ENCODE results near the gene TMSB4X.
"Not testable (repeated sequence)": the region's sequence is repeated elsewhere in the genome, so short reads cannot be mapped to it uniquely, and the experiment has no call there.

Gene TMSB4X

DNA sequence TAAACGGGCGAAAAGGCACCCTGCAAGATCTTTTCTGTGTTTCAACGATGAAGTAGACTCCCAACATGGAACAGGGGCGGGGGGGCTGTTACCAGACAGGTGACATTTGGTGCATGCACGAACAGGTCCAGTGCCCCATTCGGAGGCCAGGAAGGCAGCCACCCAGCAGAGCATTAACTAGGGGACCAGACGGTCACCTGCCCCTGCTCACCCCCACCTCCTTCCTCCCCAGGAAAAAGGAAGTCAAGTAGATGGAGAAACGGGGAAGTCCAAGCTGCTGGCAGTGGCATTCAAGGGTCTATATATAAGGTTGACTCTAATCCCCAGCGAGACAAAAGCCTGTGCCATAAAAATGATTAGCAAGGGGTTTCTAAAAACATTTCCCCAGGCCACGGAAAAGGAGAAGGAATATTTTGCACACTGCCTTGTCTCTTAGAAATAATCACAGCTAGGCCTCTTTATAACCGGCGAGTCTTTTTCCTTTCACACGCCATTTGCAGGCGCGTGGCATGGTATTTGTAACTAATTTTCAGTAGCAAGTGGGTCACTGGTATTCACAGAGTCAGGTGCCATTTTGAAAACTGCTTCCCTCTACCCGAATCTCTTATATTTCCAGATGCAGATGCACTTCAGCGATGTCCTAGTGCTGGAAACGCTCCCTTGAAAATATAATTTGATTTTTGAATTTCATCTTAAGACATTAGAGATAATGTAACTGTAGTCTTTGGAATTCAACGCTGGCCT lies 1.2 kb upstream of the TMSB4X start:
- DNase-seq (ENCODE audit: low read depth), result no peak
- peak overlapping the region; percentile 72 for H3K4me3 ChIP-seq (ENCODE audit: low read depth, low read length)

DNA sequence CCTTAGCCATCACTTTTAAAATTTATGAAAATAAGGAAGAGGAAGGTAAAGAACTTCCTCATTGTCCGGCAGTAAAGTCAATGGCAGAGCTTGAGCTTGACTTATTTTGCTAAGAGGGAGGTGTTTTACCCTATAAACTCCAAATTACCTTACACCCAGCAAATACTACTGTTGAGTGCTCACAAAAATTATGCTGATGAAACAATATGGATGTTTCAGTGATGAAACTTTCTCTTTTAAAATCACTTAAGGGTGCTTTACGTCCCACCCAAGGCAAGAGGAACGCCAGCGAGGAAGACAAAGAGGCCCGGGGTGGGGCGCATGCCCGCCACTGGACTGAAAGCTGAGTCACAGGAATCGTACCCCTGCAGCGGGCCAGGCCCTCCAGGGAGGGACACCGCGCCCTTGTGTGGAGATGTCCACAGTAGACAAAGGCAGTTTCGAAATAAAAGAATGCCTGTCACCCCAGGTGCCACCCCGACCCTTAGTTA lies 560 bp upstream of the TMSB4X start:
- DNase-seq (ENCODE audit: low read depth), result peak; percentile 40
- H3K4me3 ChIP-seq (ENCODE audit: low read depth, low read length), result peak overlapping the region; percentile 72

DNA sequence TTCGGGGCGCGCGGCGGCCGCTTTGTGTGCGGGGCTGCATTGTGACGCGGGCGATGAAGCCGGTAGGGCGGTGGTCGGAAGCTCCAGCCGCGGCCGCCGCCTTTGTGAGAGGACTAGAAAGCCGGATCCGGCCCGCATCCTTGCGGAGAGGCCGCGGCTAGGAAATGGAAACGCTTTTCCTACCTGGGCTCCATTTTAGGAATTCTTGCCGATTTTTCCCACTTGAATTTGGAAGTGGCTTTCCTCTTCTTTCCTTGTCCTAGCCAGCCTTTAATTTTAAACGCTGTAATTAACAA lies 708 bp downstream of the TMSB4X start:
- DNase-seq (ENCODE audit: low read depth), result no peak
- peak overlapping the region; percentile 72 for H3K4me3 ChIP-seq (ENCODE audit: low read depth, low read length)

DNA sequence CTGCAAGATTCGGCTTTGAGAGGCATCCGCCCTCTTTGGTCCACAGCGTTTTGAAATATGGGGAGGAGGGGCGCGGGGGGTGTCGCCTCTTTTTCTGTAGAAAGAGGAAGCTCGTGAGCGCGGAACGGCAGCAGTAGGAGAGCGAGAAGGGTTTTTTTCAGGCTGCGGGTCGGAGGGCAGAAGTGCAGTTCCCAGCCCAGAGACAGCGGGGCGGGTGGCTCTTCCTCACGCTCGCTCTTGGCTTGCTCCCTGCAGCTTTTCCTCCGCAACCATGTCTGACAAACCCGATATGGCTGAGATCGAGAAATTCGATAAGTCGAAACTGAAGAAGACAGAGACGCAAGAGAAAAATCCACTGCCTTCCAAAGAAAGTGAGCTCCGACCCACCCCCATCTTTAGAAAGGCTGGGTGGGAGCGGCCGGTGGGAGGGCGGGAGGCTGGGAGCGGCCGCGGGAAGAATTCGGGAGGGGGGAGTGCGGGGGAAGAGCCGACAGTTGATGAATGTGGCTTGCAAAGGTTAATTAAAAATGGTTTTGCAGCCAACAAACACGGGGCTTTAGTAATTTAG lies 1.2 kb downstream of the TMSB4X start:
- no peak for DNase-seq (ENCODE audit: low read depth)

DNA sequence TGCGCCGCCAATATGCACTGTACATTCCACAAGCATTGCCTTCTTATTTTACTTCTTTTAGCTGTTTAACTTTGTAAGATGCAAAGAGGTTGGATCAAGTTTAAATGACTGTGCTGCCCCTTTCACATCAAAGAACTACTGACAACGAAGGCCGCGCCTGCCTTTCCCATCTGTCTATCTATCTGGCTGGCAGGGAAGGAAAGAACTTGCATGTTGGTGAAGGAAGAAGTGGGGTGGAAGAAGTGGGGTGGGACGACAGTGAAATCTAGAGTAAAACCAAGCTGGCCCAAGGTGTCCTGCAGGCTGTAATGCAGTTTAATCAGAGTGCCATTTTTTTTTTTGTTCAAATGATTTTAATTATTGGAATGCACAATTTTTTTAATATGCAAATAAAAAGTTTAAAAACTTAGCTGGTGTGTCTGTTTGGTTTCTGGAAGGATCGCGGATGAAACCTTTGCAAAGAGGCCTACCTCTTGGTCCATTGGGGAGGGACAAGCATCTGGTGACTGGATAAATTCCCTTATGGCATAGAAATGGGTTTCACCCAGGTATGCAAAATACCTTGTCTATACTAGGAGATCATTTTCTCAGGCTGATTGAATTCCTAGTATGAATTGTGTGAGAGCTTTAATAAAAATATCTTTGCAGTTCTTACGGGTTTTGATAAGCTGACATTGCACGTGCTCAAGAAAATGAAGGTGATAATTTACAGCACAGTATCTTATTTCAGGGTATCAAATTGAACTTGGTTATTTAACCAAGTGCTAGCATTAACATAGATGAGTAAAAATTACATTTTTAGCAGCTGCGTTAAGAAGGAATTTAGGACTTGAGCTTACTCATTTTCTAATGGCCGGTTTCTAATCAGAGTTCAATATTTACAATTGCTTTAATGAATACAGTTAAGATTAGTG lies 2.2 kb downstream of the TMSB4X start:
- peak overlapping the region; percentile 72 for H3K4me3 ChIP-seq (ENCODE audit: low read depth, low read length)
- DNase-seq (ENCODE audit: low read depth), result not testable (repeated sequence)

More for the DNA sequence above, 1.2 kb downstream of the TMSB4X start:
- peak overlapping the region; percentile 72 for H3K4me3 ChIP-seq (ENCODE audit: low read depth, low read length)

DNA sequence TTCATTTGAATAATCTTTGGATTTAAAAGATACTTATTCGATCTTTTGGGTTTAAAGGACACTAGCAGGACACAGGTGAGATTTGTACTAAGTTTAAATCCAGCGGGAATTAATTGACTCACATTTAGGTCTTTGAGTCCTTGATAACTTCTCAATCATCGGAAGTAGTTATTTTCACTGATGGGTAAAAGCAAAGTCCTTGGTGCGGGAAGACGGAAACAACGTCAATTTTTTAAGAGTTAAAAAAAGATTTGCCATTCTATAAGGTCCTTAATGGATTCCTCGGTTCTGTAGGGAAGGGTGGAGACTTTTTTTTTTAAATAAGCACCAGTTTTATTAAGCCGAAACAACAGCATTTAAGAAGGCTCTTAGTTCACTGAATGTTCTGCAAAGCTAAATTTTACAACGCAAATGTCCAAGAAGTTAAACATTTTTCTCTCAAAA lies 2.9 kb downstream of the TMSB4X start:
- peak overlapping the region; percentile 72 for H3K4me3 ChIP-seq (ENCODE audit: low read depth, low read length)

DNA sequence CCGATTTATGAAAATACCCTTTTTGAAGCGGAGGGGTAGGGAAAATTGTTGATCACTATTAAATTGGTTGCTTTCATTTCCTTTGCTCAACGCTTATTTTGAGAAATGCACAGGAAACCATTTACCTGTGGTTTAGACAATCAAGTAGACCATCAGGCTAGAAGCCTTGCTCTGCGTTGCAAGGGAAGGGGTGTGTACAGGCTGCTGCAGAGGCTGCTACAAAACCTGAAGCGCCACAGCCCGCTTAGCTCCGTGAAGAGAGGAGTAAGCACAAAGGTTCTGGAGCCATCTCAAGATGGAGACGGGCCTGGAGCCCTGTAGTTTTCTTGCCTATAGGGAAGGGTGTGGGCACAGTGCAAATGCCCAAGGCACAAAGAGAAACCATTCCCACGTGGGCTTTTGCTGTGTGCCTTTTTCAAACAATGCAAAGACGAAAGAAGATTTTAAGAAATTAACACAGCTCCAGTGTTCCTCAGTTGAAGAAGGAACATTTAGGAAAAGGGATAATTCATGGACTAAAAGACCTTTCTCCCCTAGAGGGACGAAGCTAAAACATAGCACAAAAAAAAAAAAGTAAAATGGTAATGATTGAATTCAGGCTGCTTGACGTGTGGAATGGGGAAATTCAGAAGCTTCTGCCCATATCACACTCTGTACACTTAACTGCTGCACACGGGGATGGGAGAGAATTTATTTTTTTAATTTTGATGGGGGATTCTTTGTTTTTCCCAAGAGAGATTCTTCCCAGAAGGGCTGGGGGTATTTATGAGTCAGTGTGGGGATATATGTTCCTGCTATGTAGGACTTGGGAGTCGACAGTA lies 3.5 kb downstream of the TMSB4X start:
- peak overlapping the region; percentile 72 for H3K4me3 ChIP-seq (ENCODE audit: low read depth, low read length)
- peak; percentile 73 for DNase-seq (ENCODE audit: low read depth)

More for the DNA sequence above, 2.9 kb downstream of the TMSB4X start:
- peak; percentile 25 for DNase-seq (ENCODE audit: low read depth)

DNA sequence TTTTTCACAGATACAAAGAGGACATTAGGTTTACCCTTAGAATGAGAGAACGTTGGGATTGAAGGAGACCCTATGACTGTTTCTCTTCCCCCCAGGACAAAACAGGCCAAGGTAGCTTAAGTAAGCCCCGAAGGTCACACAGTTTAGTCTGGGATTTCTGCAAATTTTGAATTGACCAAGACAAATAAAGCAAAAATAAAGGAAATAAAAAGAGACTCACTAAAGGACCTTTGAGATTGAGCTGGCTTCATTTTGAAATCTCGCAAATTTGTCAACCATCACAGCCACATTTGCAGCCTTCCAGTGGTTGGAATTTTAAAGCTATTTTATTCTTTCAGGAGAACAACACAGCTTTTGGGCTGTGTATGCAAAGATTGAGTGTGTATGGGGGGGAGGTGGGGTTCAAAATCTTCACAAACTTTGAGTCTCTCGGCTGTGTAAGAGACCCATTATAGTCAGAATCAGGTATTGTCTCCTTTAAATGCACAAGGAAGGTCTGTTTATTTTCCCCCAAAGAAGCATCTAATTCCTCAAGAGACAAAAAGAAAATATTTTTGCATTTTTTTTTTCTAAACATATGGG lies 4.2 kb downstream of the TMSB4X start:
- no peak for DNase-seq (ENCODE audit: low read depth)
- H3K4me3 ChIP-seq (ENCODE audit: low read depth, low read length), result no peak overlapping the region

DNA sequence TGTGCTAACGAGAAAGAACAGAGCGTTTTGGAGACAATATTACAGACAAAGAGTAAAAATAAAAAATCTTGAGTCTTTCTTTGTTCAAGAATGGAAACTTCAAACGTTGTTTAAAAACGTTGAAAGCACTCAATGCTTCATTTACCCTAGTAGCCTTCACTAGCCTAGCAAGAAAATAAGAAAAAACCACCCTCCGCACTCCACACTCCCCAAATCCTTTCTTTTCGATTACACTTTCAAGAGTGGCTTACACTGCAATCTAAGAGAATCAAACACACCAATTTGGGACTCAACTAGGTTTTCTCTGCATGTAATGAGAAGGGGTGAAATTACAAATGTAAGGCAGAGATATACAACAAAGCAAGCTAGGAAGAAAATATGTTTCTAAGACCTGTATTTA lies 4.7 kb downstream of the TMSB4X start:
- no peak for DNase-seq (ENCODE audit: low read depth)
- no peak overlapping the region for H3K4me3 ChIP-seq (ENCODE audit: low read depth, low read length)

DNA sequence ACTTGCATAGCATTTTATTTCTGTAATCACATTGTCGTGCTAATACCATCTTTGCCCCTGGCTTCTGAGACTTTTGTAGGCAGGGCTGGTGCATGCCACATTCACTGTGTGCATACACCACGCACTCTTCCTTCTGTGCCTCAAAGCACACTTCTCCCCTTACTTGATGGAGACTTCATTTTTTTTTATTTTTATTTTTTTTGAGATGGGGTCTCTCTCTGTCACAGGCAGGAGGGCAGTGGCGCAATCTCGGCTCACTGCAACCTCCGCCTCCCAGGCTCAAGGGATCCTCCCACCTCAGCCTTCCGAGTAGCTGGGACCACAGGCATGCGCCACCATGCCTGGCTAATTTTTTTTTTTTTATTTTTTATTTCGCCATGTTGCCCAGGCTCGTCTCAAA lies 5.1 kb downstream of the TMSB4X start:
- DNase-seq (ENCODE audit: low read depth); H3K4me3 ChIP-seq (ENCODE audit: low read depth, low read length): not testable (repeated sequence)

DNA sequence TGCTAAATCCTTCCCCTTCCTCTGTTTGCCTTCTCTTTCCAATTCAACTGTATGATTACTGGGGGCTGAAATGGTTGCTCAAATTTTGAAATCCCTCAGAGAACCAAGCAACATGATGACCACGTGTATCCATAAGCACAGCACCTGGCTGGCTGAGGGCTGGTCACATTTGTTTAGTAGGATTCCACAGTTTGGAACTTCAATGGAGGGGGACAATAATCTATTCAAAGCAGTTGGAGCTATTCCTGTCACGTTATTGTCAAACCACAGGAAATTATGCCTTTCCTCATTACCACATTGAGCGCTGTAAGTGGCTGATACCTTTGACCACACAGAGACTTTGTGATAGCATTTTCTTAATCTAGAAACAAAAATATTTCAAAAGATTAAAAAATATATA lies 7.0 kb downstream of the TMSB4X start:
- H3K4me3 ChIP-seq (ENCODE audit: low read depth, low read length), result no peak overlapping the region
- no peak for DNase-seq (ENCODE audit: low read depth)

DNA sequence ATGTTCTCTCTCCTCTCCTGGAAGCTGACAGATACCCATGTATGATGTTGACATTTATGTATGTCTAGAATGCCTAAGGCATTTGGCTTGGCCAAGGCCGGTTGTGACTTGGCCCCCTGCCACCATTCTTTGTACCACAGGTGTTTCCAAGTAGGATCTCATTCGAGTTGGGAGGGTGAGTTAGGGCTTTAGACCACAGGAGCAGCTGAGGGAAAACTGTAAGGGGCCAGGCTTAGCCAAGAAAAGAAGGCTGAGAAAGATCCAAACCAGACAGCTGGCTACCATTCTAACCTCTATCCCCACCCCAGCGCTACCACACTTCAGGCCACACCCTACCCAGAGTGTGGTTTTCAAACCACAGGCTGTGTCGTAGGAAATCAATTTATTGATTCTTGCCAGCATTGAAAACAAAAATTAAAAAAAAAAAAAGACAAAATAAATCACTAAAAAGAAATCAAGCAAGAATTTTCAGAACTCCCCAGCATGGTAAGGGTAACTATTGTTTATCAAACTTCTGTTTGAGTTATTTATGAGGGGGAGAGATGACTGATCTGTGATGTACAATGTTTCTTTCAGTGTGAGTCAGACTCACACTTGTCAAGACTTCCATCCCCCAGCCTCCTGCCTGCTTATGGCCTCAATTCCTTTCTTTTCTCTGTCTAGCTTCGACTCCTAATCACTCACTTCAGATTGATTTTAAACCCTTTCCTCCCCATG lies 9.9 kb downstream of the TMSB4X start:
- DNase-seq (ENCODE audit: low read depth), result peak; percentile 66
- H3K4me3 ChIP-seq (ENCODE audit: low read depth, low read length), result no peak overlapping the region

DNA sequence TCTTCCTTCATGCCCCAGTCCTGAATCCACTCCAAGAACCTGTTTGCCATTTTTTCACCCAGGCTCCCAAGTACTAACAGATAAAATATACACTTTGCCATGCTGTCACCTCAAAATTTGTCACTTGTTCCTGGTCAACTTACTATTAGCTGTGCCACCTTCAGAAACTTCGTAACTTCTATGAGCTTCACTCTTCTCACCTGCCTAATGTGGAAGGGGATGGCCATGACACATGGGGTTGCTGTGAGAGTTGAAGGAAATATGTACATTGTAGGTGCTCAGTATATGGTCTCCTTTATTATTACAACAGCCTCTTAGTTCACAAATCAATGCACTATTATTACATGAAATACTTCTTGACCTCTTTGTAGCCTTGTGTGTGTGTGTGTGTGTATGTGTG lies 10.4 kb downstream of the TMSB4X start:
- DNase-seq (ENCODE audit: low read depth), result no peak
- H3K4me3 ChIP-seq (ENCODE audit: low read depth, low read length), result no peak overlapping the region

DNA sequence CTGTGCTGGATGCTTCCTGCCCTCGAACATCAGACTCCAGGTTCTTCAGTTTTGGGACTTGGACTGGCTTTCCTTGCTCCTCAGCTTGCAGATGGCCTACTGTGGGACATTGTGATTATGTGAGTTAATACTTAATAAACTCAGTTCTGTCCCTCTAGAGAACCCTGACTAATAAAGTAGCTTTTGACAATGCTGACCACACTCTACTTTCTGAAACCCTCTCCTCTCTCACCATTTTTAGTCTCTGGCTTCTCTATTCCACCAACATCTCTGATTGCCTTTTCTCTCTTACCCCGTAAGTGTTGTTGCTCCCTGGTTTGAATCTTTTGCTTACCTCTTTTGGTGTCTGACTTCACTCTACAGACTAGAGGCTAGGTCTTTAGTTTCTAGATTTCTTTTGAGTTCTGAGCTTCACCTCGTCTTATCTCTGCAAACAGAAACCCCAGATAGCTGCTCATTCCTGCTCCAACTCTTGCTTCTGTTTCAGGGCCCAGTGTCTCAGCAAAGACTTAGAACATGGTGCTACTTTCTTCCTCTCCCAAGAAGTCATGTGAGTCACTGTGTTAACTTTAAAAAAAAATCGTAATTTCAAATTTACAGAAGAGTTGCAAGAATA lies 11.4 kb downstream of the TMSB4X start:
- no peak for DNase-seq (ENCODE audit: low read depth)
- no peak overlapping the region for H3K4me3 ChIP-seq (ENCODE audit: low read depth, low read length)

DNA sequence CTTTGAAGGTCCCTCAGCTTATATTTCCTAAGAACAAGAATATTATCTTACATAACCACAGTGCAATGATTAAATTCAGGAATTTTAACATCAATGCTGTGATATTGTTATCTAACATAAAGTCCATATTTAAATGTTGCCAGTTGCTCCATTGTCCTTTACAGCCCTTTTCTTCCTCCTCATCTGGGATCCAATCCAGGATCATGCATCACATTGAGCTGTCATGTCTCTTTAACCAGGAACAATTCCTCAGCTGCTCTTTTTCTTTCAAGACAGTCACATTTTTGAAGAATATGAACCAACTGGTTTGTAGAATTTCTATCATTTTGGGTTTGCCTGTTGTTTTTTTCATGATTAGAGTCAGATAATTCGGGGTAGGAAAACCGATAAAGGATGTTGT lies 12.0 kb downstream of the TMSB4X start:
- no peak overlapping the region for H3K4me3 ChIP-seq (ENCODE audit: low read depth, low read length)
- DNase-seq (ENCODE audit: low read depth), result no peak

DNA sequence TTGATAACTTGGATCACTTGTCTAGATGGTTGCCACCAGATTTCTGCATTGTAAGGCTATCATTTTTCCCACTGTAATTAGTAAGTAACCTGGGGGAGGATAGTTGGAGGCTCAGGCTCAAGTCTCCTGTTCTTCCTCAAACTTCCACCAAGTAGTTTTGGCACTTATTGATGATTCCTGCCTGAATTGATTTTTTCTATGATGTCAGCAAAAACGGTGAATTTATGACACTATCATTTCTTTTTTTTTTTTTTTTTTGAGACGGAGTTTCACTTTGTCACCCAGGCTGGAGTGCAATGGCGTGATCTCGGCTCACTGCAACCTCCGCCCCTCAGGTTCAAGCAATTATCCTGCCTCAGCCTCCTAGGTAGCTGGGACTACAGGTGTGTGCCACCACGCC lies 12.4 kb downstream of the TMSB4X start:
- DNase-seq (ENCODE audit: low read depth), result no peak

DNA sequence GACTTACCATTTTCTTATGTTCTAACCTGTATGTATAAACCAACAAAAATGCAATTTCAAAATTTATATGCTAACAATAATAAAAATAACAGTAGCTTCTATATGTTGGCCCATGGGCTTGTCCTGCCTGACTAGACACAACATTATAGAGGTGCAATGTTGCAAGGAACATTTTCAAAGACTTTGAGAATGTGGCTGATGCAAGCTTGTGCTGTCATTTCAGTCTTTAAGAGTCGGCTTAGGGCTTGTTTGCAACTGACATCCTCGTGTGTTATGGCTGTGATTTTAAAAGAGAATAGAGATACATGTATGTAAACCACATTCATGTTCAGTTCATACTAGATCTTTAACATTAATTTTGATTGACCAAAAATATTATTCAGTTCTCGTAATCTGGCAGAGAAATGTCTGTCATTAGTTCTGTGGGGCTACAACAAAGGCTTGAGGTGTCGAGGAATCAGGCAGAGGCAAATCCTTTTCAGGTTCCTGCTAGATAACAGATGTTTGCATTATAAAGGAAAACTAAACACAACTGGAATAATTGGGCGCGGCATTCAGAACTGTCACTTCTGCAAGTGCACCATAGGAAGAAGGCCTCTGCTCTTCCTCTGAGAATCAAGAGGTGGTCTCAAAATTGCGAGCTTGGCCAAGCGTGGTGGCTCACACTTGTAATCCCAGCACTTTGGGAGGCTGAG lies 13.1 kb downstream of the TMSB4X start:
- H3K4me3 ChIP-seq (ENCODE audit: low read depth, low read length), result no peak overlapping the region
- DNase-seq (ENCODE audit: low read depth), result no peak

More for the DNA sequence above, 12.4 kb downstream of the TMSB4X start:
- H3K4me3 ChIP-seq (ENCODE audit: low read depth, low read length), result no peak overlapping the region
